K562 (cell line): Measurements from ENCODE around the gene C18orf63. TPM values are rescaled to one million over a fixed set of nuclear protein-coding genes. Genes with fewer than 3 reads are reported as not detected.

Experiments used
- EHMT2 ChIP-seq: fragments of 450-650 bp; IDR thresholded peaks from 2 replicates; pipeline ENCODE4 v1.6.1; 2018; ENCODE audit warnings: antibody characterized with exemption
- ZNF707 ChIP-seq: fragments of 250-450 bp; sonication (Bioruptor Pico); conservative IDR thresholded peaks from 2 replicates; pipeline ENCODE4 v1.8.0; 2022; ENCODE audit warnings: inconsistent platforms, mild to moderate bottlenecking, moderate library complexity
- polyA plus RNA-seq, 8 experiments: library from polyadenylated mRNA; depleted of rRNA in 4 of 8; stranded (reverse) in 5 of 8; unstranded in 3 of 8; fragments of >200 nt; fragmentation: Nextera tagmentation in 2 of 8; fragmentation: Illumina TruSeq in 1 of 8; extraction: Ambion mirVana in 2 of 8; extraction: Trizol in 1 of 8; gene quantifications; 2 replicates each; pipeline versions ENCODE4 v1.2.1 to v1.2.3, GENCODE V29; 2011 to 2014; ENCODE audit warnings: inconsistent platforms in 1 of 8, missing spikeins in 1 of 8
- total RNA-seq, 7 experiments: library from RNA; depleted of rRNA in 6 of 7; stranded (reverse); fragments of >200 nt in 6 of 7; fragmentation: Illumina TruSeq in 2 of 7; extraction: Trizol in 2 of 7; gene quantifications; 2 replicates each; pipeline versions ENCODE4 v1.2.1 to v1.2.3, GENCODE V29; 2011 to 2021; ENCODE audit warnings: low replicate concordance in 1 of 7
- TF ChIP-seq, protein P1 (sequence below), 2 experiments: fragments of 450-650 bp; IDR thresholded peaks; 2 replicates each; pipeline ENCODE4 v1.6.1; 2016; ENCODE audit warnings: mild to moderate bottlenecking in 2 of 2, borderline replicate concordance in 1 of 2, low read depth in 1 of 2, moderate library complexity in 1 of 2
- TF ChIP-seq, protein P2 (sequence below): IDR thresholded peaks from 2 replicates; pipeline ENCODE4 v1.6.1; 2014; ENCODE audit warnings: antibody characterized with exemption

Gene C18orf63
- total and polyA plus RNA-seq, 9 of the 15 experiments (the other 6 are each of a cell fraction or from before 2014, with no cell fraction given), result not detected

DNA sequence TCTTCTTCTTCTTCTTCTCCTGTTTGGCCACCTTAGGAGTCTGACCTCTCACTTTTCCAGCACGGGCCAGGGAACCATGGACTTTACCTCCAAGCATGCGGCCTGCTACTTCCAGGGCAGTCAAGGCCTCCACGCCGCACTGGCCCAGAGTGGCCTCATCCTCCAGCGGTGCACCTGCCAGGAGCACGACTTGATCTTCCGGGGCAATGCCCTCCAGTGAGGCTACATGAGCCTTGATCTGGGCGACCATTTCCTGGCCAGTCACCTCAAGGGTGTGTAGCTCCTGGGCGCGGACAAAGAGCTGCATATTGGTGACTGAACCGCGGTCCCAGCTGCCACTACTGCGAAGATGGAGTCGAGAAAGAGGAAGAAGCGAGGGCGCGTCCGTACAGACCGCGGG lies 74.4 kb downstream of the C18orf63 start (continued):
- TF ChIP-seq, protein P1, sequence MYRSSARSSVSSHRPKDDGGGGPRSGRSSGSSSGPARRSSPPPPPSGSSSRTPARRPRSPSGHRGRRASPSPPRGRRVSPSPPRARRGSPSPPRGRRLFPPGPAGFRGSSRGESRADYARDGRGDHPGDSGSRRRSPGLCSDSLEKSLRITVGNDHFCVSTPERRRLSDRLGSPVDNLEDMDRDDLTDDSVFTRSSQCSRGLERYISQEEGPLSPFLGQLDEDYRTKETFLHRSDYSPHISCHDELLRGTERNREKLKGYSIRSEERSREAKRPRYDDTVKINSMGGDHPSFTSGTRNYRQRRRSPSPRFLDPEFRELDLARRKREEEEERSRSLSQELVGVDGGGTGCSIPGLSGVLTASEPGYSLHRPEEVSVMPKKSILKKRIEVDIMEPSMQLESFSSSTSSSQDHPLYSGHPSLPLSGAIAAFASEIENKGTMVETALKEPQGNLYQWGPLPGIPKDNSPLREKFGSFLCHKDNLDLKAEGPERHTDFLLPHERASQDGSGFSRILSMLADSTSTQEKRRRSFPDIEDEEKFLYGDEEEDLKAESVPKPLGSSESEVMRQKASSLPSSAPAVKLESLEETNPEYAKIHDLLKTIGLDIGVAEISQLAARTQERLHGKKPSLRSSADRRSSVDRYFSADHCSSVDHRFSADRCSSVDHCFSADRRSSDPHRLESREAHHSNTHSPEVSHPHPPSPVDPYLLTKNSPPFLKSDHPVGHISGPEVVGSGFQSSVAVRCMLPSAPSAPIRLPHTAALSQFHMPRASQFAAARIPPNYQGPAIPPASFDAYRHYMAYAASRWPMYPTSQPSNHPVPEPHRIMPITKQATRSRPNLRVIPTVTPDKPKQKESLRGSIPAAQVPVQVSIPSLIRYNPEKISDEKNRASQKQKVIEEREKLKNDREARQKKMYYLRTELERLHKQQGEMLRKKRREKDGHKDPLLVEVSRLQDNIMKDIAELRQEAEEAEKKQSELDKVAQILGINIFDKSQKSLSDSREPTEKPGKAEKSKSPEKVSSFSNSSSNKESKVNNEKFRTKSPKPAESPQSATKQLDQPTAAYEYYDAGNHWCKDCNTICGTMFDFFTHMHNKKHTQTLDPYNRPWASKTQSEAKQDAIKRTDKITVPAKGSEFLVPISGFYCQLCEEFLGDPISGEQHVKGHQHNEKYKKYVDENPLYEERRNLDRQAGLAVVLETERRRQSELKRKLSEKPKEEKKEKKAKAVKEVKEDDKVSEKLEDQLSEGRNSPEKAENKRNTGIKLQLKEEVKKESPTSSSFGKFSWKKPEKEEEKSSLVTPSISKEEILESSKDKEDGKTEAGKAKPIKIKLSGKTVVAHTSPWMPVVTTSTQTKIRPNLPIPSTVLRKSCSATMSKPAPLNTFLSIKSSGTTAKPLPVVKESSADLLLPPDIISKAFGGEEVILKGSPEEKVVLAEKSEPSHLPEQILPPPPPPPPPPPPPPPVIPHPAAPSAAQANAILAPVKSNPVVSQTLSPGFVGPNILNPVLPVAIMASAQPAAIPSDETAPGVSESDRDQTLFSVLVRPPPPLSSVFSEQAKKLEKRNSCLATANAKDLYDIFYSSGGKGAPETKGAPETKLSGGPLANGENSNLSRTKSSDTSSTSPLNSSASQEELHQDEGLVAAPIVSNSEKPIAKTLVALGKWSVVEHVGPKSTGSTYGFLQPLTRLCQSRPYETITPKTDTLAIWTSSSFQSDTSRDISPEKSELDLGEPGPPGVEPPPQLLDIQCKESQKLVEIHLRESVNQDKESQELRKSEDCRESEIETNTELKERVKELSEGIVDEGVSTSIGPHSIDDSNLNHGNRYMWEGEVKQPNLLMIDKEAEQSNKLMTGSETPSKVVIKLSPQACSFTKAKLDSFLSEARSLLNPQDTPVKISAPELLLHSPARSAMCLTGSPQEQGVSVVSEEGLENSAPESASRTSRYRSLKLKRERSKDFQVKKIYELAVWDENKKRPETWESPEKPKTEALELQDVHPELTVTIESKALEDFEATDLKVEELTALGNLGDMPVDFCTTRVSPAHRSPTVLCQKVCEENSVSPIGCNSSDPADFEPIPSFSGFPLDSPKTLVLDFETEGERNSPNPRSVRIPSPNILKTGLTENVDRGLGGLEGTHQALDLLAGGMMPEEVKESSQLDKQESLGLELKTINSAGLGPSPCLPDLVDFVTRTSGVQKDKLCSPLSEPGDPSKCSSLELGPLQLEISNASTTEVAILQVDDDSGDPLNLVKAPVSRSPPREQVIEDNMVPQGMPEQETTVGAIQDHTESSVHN (IDR thresholded peaks at IDR 0.05; ENCODE audit: borderline replicate concordance in 1 of 2, low read depth in 1 of 2), result no peak
- TF ChIP-seq, protein P2, sequence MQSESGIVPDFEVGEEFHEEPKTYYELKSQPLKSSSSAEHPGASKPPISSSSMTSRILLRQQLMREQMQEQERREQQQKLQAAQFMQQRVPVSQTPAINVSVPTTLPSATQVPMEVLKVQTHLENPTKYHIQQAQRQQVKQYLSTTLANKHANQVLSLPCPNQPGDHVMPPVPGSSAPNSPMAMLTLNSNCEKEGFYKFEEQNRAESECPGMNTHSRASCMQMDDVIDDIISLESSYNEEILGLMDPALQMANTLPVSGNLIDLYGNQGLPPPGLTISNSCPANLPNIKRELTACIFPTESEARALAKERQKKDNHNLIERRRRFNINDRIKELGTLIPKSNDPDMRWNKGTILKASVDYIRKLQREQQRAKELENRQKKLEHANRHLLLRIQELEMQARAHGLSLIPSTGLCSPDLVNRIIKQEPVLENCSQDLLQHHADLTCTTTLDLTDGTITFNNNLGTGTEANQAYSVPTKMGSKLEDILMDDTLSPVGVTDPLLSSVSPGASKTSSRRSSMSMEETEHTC, result no peak
- TF ChIP-seq EHMT2 (no peak), ZNF707 (CRISPR knock-in tag) (no peak)
- TF ChIP-seq, all 486 proteins: peak for 0
